ENCODE data around the gene PHC2. TPM values are rescaled to one million over a fixed set of nuclear protein-coding genes. Genes with fewer than 3 reads are reported as not detected.

The PHC2 gene
- 10 to 100 TPM; 14.2 to 27.4 TPM for total RNA-seq

GRCh38 chr1:33430692-33431593 is at the start of gene PHC2:
PHC2 (minus strand) TSS chr1:33431095; CDS start chr1:33375539, 55,556 bp downstream.
- Mint-ChIP-seq H3K36me3 (no peaks in the 10 kb centered on the region), H3K4me3 (peak within 1 kb of the TSS; percentile 63), H3K27me3 (peaks cover 6 to 10% of the 10 kb centered on the region in 2 donors), H3K27ac (no peak within 1 kb of the TSS), H3K4me1 (ENCODE audit: low read depth in 2 of 2) (peaks cover 3 to 10% of the 10 kb centered on the region in 2 donors), H3K9me3 (no peaks in the 10 kb centered on the region)
- ATAC-seq (peak; percentile 98 to 99), DNase-seq (ENCODE audit: low spot score) (peak; percentile 93)

- Mint-ChIP-seq H3K27me3 (no peaks in the 10 kb centered on the region), H3K9me3 (no peaks in the 10 kb centered on the region), H3K4me1 (ENCODE audit: low read depth in 2 of 2) (peaks cover 7 to 18% of the 10 kb centered on the region in 2 donors), H3K27ac (no peak overlapping the region), H3K36me3 (no peaks in the 10 kb centered on the region), H3K4me3 (no peak overlapping the region)
- ATAC-seq = no peak
- DNase-seq (ENCODE audit: low spot score) = no peak
Observed at GRCh38 chr1:33477451-33477850, 46.6 kb upstream of the PHC2 start.

- Mint-ChIP-seq H3K27me3 (no peaks in the 10 kb centered on the region), H3K27ac (peak overlapping the region; percentile 42 to 84), H3K4me1 (ENCODE audit: low read depth in 2 of 2) (peaks cover 15 to 29% of the 10 kb centered on the region in 2 donors), H3K4me3 (peak overlapping the region; percentile 84), H3K9me3 (no peaks in the 10 kb centered on the region), H3K36me3 (no peaks in the 10 kb centered on the region)
- no peak for ATAC-seq
- DNase-seq (ENCODE audit: low spot score) = no peak
Observed at GRCh38 chr1:33473900-33474299, 43.0 kb upstream of the PHC2 start.

- peak; percentile 98 for ATAC-seq
- peak within 1 kb of the TSS; percentile 84 for H3K4me3 Mint-ChIP-seq
- H3K4me1 Mint-ChIP-seq (ENCODE audit: low read depth in 2 of 2) = peaks cover 15 to 23% of the 10 kb centered on the region in 2 donors
- peak; percentile 93 for DNase-seq (ENCODE audit: low spot score)
- H3K27me3 Mint-ChIP-seq = no peaks in the 10 kb centered on the region
- H3K9me3 Mint-ChIP-seq = no peaks in the 10 kb centered on the region
- H3K27ac Mint-ChIP-seq = peak within 1 kb of the TSS; percentile 42 to 84
- no peaks in the 10 kb centered on the region for H3K36me3 Mint-ChIP-seq
Observed at GRCh38 chr1:33472269-33472980, 41.5 kb upstream of the PHC2 start, which contains the start of gene ZSCAN20. ZSCAN20 (plus strand) TSS chr1:33472645; CDS start chr1:33479289, 6,644 bp downstream.

GRCh38 chr1:33471416-33471815 is 40.5 kb upstream of the PHC2 start:
- H3K27ac Mint-ChIP-seq = no peak overlapping the region
- H3K4me3 Mint-ChIP-seq = peak overlapping the region; percentile 84

GRCh38 chr1:33470495-33471012 is 39.7 kb upstream of the PHC2 start:
- no peak overlapping the region for H3K27ac Mint-ChIP-seq
- no peak overlapping the region for H3K4me3 Mint-ChIP-seq
- peaks cover 15 to 23% of the 10 kb centered on the region in 2 donors for H3K4me1 Mint-ChIP-seq (ENCODE audit: low read depth in 2 of 2)
- H3K9me3 Mint-ChIP-seq = no peaks in the 10 kb centered on the region
- H3K27me3 Mint-ChIP-seq = peaks cover 0 to 2% of the 10 kb centered on the region in 2 donors
- DNase-seq (ENCODE audit: low spot score) = no peak
- no peaks in the 10 kb centered on the region for H3K36me3 Mint-ChIP-seq
- ATAC-seq = peak in 1 of 2 donors; percentile 37

More at GRCh38 chr1:33471416-33471815, 40.5 kb upstream of the PHC2 start:
- Mint-ChIP-seq H3K36me3 (no peaks in the 10 kb centered on the region), H3K9me3 (no peaks in the 10 kb centered on the region), H3K4me1 (ENCODE audit: low read depth in 2 of 2) (peaks cover 15 to 23% of the 10 kb centered on the region in 2 donors), H3K27me3 (no peaks in the 10 kb centered on the region)
- no peak for ATAC-seq
- no peak for DNase-seq (ENCODE audit: low spot score)

- H3K27ac Mint-ChIP-seq = no peak overlapping the region
- H3K36me3 Mint-ChIP-seq = no peaks in the 10 kb centered on the region
- H3K4me3 Mint-ChIP-seq = no peak overlapping the region
- peaks cover 0 to 2% of the 10 kb centered on the region in 2 donors for H3K27me3 Mint-ChIP-seq
- peaks cover 15 to 23% of the 10 kb centered on the region in 2 donors for H3K4me1 Mint-ChIP-seq (ENCODE audit: low read depth in 2 of 2)
- no peak for ATAC-seq
- H3K9me3 Mint-ChIP-seq = no peaks in the 10 kb centered on the region
- DNase-seq (ENCODE audit: low spot score) = no peak
Observed at GRCh38 chr1:33469691-33470090, 38.8 kb upstream of the PHC2 start.

- DNase-seq (ENCODE audit: low spot score) (no peak), ATAC-seq (no peak)
- peaks cover 15 to 23% of the 10 kb centered on the region in 2 donors for H3K4me1 Mint-ChIP-seq (ENCODE audit: low read depth in 2 of 2)
- H3K27me3 Mint-ChIP-seq = peaks cover 0 to 2% of the 10 kb centered on the region in 2 donors
- H3K36me3 Mint-ChIP-seq = no peaks in the 10 kb centered on the region
- no peak overlapping the region for H3K4me3 Mint-ChIP-seq
- no peaks in the 10 kb centered on the region for H3K9me3 Mint-ChIP-seq
- H3K27ac Mint-ChIP-seq = no peak overlapping the region
Observed at GRCh38 chr1:33468967-33469366, 38.1 kb upstream of the PHC2 start.

GRCh38 chr1:33468531-33468930 is 37.6 kb upstream of the PHC2 start:
- no peaks in the 10 kb centered on the region for H3K36me3 Mint-ChIP-seq
- ATAC-seq (no peak), DNase-seq (ENCODE audit: low spot score) (no peak)
- no peak overlapping the region for H3K27ac Mint-ChIP-seq
- no peak overlapping the region for H3K4me3 Mint-ChIP-seq
- H3K4me1 Mint-ChIP-seq (ENCODE audit: low read depth in 2 of 2) = peaks cover 15 to 20% of the 10 kb centered on the region in 2 donors
- peaks cover 0 to 2% of the 10 kb centered on the region in 2 donors for H3K27me3 Mint-ChIP-seq
- no peaks in the 10 kb centered on the region for H3K9me3 Mint-ChIP-seq

- no peak for DNase-seq (ENCODE audit: low spot score)
- no peak for ATAC-seq
- H3K9me3 Mint-ChIP-seq = no peaks in the 10 kb centered on the region
- H3K4me1 Mint-ChIP-seq (ENCODE audit: low read depth in 2 of 2) = peaks cover 12 to 15% of the 10 kb centered on the region in 2 donors
- H3K4me3 Mint-ChIP-seq = no peak overlapping the region
- no peak overlapping the region for H3K27ac Mint-ChIP-seq
- H3K27me3 Mint-ChIP-seq = peaks cover 0 to 2% of the 10 kb centered on the region in 2 donors
- H3K36me3 Mint-ChIP-seq = no peaks in the 10 kb centered on the region
Observed at GRCh38 chr1:33468011-33468410, 37.1 kb upstream of the PHC2 start.

GRCh38 chr1:33466159-33466558 is 35.3 kb upstream of the PHC2 start:
- peaks cover 4 to 5% of the 10 kb centered on the region in 2 donors for H3K4me1 Mint-ChIP-seq (ENCODE audit: low read depth in 2 of 2)
- H3K27me3 Mint-ChIP-seq = peaks cover 0 to 2% of the 10 kb centered on the region in 2 donors
- ATAC-seq (no peak), DNase-seq (ENCODE audit: low spot score) (no peak)
- H3K36me3 Mint-ChIP-seq = no peaks in the 10 kb centered on the region
- no peak overlapping the region for H3K4me3 Mint-ChIP-seq
- no peak overlapping the region for H3K27ac Mint-ChIP-seq
- H3K9me3 Mint-ChIP-seq = no peaks in the 10 kb centered on the region

GRCh38 chr1:33465316-33465715 is 34.4 kb upstream of the PHC2 start:
- Mint-ChIP-seq H3K27me3 (peaks cover 0 to 2% of the 10 kb centered on the region in 2 donors), H3K36me3 (no peaks in the 10 kb centered on the region), H3K4me3 (no peak overlapping the region), H3K9me3 (no peaks in the 10 kb centered on the region), H3K27ac (no peak overlapping the region), H3K4me1 (ENCODE audit: low read depth in 2 of 2) (no peaks in the 10 kb centered on the region)
- no peak for ATAC-seq
- no peak for DNase-seq (ENCODE audit: low spot score)

GRCh38 chr1:33464552-33464951 is 33.7 kb upstream of the PHC2 start:
- peaks cover 6% of the 10 kb centered on the region in 2 donors for H3K27me3 Mint-ChIP-seq
- no peak for ATAC-seq
- H3K4me3 Mint-ChIP-seq = no peak overlapping the region
- H3K27ac Mint-ChIP-seq = no peak overlapping the region
- H3K4me1 Mint-ChIP-seq (ENCODE audit: low read depth in 2 of 2) = no peaks in the 10 kb centered on the region
- no peaks in the 10 kb centered on the region for H3K36me3 Mint-ChIP-seq
- no peaks in the 10 kb centered on the region for H3K9me3 Mint-ChIP-seq
- DNase-seq (ENCODE audit: low spot score) = no peak
